Activated CD4-positive, alpha-beta memory T cell treated with anti-CD3 and anti-CD28 coated beads, Interleukin-2, amount 10 ng/mL, durations not matched to agents 7 days and 5 days (primary cell): Measurements from ENCODE around the gene FOXC2. TPM values are rescaled to one million over a fixed set of nuclear protein-coding genes. Genes with fewer than 3 reads are reported as not detected.

ENCODE experiments used
- CTCF ChIA-PET: fragments of 350-600 bp; sonication (Branson Sonifier 250); formaldehyde crosslinking; loops from one replicate; lab custom pipeline; 2021; ENCODE audit warnings: antibody characterized with exemption, inconsistent platforms; lab: Charles Lee
- POLR2A ChIA-PET: fragments of 350-600 bp; sonication (Branson Sonifier 250); formaldehyde crosslinking; loops from one replicate; lab custom pipeline; 2021; ENCODE audit warnings: antibody characterized with exemption; lab: Charles Lee
- DNase-seq: peaks from one replicate; pipeline ENCODE4 v3.0.0-alpha.2; 2020
- H3K27ac Mint-ChIP-seq: one replicate; pipeline ENCODE4 v1.8.0; 2021; ENCODE audit warnings: mild to moderate bottlenecking, mixed read lengths
- H3K27me3 Mint-ChIP-seq: one replicate; pipeline ENCODE4 v1.8.0; 2021; ENCODE audit warnings: mixed read lengths
- H3K36me3 Mint-ChIP-seq: one replicate; pipeline ENCODE4 v1.8.0; 2021; ENCODE audit warnings: low read depth, mixed read lengths
- H3K4me1 Mint-ChIP-seq: one replicate; pipeline ENCODE4 v1.8.0; 2021; ENCODE audit warnings: mixed read lengths
- H3K4me3 Mint-ChIP-seq: one replicate; pipeline ENCODE4 v1.8.0; 2021; ENCODE audit warnings: mild to moderate bottlenecking, mixed read lengths
- H3K9me3 Mint-ChIP-seq: one replicate; pipeline ENCODE4 v1.8.0; 2021; ENCODE audit warnings: mixed read lengths
- total RNA-seq, 2 experiments: library from RNA; stranded (reverse); gene quantifications; one replicate each; pipeline ENCODE4 v1.2.3, GENCODE V29; 2021

Gene FOXC2
- total RNA-seq: not detected

DNA sequence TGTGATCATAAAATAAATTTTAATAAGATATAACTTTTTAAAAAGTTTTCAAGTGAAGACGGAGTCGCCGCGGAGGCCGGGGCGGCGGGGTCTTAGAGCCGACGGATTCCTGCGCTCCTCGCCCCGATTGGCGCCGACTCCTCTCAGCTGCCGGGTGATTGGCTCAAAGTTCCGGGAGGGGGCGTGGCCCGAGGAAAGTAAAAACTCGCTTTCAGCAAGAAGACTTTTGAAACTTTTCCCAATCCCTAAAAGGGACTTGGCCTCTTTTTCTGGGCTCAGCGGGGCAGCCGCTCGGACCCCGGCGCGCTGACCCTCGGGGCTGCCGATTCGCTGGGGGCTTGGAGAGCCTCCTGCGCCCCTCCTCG, at the start of gene FOXC2:
FOXC2 (plus strand) TSS at position 229 of the 365 bp plus-strand sequence. CDS start 507 bp downstream, outside the sequence.
- H3K9me3 Mint-ChIP-seq: no peaks in the 10 kb centered on the region
- CTCF ChIA-PET: interaction anchor here (0.9 kb wide), 1 partner anchor 9 kb away, joined by 4 read pairs; no protein-coding TSS in a partner anchor
- peaks cover 66% of the 10 kb centered on the region for H3K27me3 Mint-ChIP-seq
- peak; percentile 35 for DNase-seq
- no peak within 1 kb of the TSS for H3K27ac Mint-ChIP-seq
- no peaks in the 10 kb centered on the region for H3K36me3 Mint-ChIP-seq
- H3K4me1 Mint-ChIP-seq: peaks cover 8% of the 10 kb centered on the region
- H3K4me3 Mint-ChIP-seq: no peak within 1 kb of the TSS
- POLR2A ChIA-PET: no interaction called here

DNA sequence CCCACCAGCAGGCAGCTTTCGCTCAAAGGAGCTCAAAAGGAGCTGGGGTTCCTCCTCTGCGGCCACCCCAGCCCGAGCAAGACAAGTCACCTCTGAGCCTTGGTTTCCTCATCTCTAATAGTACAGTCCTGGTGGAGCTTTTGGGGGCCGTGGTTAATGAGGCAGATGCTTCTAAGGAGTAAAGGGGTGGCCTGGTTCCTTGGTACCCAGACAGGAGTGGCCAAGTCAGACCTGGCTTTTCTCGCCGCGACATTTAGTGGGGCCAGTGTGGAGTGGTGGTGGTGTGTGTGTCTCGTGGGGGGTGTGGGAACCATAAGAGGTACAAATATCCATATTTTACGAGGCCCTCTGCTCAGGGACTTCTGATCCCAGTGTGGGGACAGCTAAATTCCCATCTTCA, 49.6 kb upstream of the FOXC2 start:
- H3K27me3 Mint-ChIP-seq: peaks cover 64% of the 10 kb centered on the region
- H3K36me3 Mint-ChIP-seq: no peaks in the 10 kb centered on the region
- CTCF ChIA-PET: interaction anchor here (1.6 to 1.8 kb wide), 2 partner anchors 444 to 696 kb away, joined by 5 to 8 read pairs; no protein-coding TSS in a partner anchor
- H3K4me3 Mint-ChIP-seq: no peak overlapping the region
- no peak overlapping the region for H3K27ac Mint-ChIP-seq
- POLR2A ChIA-PET: no interaction called here
- H3K4me1 Mint-ChIP-seq: peaks cover 5% of the 10 kb centered on the region
- DNase-seq: no peak
- H3K9me3 Mint-ChIP-seq: no peaks in the 10 kb centered on the region

DNA sequence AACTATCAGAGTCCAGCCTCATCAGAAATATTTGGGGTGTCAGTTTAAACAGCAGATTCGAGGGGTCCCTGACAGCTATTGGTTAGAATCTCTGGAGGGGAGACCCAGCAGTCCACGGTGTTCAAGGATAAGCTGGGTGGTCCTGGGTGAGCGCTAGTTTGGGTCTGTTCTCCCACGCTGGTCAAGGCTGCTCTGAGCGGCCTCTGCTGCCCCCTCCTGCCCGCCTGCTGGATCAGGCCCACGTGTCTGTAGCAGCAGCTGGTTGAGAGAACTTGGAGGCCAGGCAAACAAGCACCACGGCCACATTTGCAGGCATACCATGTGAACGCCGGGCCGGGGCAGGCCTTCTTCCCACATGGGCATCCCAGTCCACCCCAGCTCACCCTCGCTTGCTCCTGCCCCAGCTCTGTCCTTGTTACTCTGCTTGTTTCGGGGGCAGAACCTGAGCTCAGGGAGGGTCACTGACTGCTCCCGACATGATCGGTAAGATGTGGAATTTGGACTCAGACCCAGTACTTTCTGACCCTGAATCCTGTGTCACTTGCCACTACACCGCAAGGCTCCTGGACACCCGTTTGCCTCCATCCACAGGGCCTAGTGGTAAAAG, 48.9 kb upstream of the FOXC2 start:
- peak; percentile 21 for DNase-seq
- Mint-ChIP-seq H3K4me1 (peaks cover 5% of the 10 kb centered on the region), H3K4me3 (no peak overlapping the region), H3K27ac (no peak overlapping the region), H3K36me3 (no peaks in the 10 kb centered on the region), H3K27me3 (peaks cover 60% of the 10 kb centered on the region), H3K9me3 (no peaks in the 10 kb centered on the region)
- CTCF ChIA-PET: interaction anchor here (1.0 to 1.8 kb wide), 3 partner anchors 177 to 696 kb away, joined by 4 to 8 read pairs (median 5); no protein-coding TSS in a partner anchor
- POLR2A ChIA-PET: no interaction called here

DNA sequence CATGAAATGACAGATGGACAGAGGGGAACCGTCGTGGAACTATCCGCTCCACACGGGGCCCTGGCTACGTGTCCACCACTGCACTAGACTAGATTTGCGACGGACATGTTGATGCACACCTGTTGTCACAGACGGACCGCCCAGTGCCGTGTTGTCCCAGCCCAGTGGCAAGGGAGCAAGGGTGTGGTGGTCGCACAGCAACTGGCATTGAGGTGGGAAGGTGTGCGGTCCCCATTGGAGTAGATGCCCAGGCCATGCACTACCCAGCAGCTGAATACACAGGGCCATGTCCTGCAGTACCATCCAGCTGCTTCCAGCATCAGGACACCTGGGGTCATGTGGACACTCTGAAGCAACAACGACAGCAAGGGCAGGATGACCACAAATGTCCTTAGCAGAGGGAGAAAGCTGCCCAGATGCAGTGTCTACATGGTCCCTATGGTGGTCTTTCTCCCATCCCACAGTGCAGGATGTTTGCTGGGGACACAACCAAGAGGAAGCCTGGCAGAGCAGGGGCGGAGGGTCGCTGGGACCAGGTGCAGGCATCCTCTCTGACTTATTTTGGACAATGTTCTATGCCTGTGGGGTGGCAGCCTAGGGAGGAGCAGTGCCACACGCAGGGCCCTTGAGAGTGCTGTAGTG, 47.5 kb upstream of the FOXC2 start:
- peaks cover 48% of the 10 kb centered on the region for H3K27me3 Mint-ChIP-seq
- no peak overlapping the region for H3K4me3 Mint-ChIP-seq
- CTCF ChIA-PET: interaction anchor here (1.6 to 1.7 kb wide), 2 partner anchors 46 to 698 kb away, joined by 3 to 5 read pairs; no protein-coding TSS in a partner anchor
- H3K27ac Mint-ChIP-seq: no peak overlapping the region
- no peaks in the 10 kb centered on the region for H3K9me3 Mint-ChIP-seq
- no peak for DNase-seq
- peaks cover 2% of the 10 kb centered on the region for H3K4me1 Mint-ChIP-seq
- no peaks in the 10 kb centered on the region for H3K36me3 Mint-ChIP-seq
- POLR2A ChIA-PET: no interaction called here

DNA sequence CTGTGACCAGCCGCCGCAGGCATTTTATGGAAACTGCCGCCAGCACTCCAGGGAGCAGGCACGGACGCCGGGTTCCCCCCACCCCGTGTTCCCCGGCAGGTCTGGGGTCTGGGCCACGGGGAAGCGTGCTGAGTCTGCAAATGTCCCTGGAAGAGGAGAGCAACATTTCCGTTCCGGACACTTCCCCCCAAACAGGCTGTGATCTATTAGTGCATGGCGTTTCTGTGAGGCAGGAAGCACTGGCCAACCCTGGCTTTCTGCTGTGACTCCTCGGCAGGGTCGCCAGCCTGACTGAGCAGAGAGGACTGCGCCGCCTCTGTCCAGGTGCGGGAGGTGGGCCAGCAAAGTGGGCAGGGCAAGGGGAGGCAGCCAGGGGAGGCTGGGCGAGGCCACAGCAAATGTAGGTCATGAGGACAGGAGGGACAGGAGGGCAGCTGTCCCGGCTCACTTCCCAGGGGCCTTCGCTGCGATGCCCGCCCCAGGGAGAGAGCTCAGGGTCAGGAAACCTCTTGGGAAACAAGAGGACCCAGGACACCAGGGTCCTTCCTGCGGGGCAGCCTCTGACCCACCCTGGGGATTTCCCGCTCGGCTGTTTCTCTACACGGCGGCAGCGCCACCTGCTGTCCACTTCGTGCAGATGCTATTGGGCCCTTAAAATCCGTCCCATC, 46.8 kb upstream of the FOXC2 start:
- H3K36me3 Mint-ChIP-seq: no peaks in the 10 kb centered on the region
- H3K4me1 Mint-ChIP-seq: peaks cover 2% of the 10 kb centered on the region
- POLR2A ChIA-PET: no interaction called here
- DNase-seq: peak; percentile 53
- CTCF ChIA-PET: interaction anchor here (1.0 to 1.7 kb wide), 3 partner anchors 8 to 176 kb away, joined by 3 to 4 read pairs (median 3); no protein-coding TSS in a partner anchor
- no peak overlapping the region for H3K4me3 Mint-ChIP-seq
- H3K9me3 Mint-ChIP-seq: no peaks in the 10 kb centered on the region
- H3K27me3 Mint-ChIP-seq: peaks cover 41% of the 10 kb centered on the region
- H3K27ac Mint-ChIP-seq: no peak overlapping the region

DNA sequence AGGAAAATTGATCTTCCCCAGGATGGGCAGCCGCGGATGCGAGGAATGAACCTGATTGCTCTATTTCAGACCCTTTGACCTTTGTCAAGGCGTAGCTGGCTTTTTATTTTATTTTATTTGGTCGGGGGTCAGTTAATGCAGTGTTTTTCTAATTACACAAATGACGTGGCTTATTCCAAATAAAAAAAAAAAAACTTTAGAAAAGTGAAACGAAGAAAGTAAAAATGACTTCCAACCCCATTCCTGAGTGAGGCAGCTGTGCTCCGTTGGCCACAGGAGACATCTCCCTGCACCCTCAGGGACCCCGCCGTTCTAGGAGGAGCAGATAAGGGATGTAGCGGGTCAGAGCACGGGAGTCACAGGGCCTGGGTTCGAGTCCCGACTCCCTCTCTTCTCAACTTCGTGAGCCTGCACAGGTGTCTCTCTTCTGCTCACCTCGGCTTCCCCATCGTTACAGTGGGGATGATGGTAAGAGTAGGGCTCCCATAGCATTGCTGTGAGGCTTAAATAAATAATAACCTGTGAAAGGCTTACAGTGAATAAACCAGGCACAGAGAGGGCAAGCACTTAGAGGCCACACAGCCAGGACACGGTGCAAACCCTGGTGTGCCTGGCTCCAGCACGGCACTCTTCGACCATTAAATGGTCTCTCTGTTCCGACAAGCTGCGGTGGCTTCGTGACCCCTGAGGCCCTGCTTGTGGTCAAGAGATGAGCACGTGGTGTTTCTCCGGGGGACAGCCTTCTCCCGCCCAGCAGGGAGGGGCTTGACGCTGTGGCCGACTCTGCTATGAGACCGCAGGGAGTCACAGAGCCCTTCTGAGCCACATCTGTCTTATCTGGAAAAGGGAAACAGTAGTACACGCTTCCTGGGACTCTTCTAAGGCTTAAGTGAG, 46.1 kb upstream of the FOXC2 start:
- no peak overlapping the region for H3K4me3 Mint-ChIP-seq
- ChIA-PET POLR2A (interaction anchor here (0.6 kb wide), 1 partner anchor 13 kb away, joined by 3 read pairs; no protein-coding TSS in a partner anchor), CTCF (interaction anchor here (0.6 to 1.7 kb wide), 4 partner anchors 9 to 437 kb away, joined by 3 to 4 read pairs (median 3); no protein-coding TSS in a partner anchor)
- H3K27me3 Mint-ChIP-seq: peaks cover 36% of the 10 kb centered on the region
- H3K36me3 Mint-ChIP-seq: no peaks in the 10 kb centered on the region
- no peaks in the 10 kb centered on the region for H3K9me3 Mint-ChIP-seq
- DNase-seq: no peak
- peaks cover 2% of the 10 kb centered on the region for H3K4me1 Mint-ChIP-seq
- no peak overlapping the region for H3K27ac Mint-ChIP-seq

DNA sequence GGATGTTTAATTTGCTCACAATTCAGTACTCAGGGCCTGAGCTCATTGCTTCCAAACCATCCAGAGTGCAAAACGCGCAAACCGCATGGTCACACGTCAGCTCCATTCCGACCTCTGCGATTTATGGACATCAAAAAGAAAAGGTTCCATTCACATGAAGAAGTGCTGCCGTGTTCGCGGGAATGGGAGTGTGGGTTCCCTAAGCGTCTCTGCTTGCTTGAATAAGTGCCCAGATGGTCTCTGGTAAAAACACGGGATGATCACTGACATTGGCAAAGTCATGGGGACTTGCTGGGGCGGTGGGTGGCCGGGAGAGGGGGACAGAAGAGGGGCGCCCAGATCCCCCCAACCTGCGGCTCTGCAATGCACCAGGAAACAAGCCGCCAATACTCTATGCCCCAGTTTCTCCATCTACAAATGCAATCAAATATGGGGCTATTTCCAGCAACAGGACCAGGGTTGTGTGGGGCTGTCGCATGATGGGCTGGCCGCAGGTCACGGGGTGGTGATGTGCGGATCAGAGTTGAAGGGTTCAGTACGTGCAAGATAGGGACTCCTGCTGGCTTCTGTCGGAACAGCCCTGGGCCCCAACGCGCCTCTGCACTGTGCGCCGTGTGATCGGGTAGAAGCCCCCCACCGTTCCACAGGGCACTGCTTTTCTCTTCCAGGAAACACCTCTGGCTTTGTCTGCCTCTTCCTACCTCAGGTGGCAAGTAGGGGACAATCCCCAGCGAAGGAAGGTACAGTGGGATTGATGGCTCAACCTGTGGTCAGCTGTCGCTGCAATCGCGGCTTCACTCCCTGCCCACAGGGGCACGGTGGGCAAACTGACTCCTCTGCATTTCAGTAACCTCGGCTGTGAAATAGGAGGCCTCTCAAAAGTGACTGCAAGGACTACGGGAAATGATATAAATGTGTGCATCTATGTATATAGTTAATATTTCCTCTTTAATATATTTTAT, 45.1 kb upstream of the FOXC2 start:
- ChIA-PET POLR2A (interaction anchor here (0.6 kb wide), 1 partner anchor 12 kb away, joined by 3 read pairs; no protein-coding TSS in a partner anchor), CTCF (interaction anchor here (1.4 to 1.7 kb wide), 2 partner anchors 10 to 43 kb away, joined by 3 read pairs; no protein-coding TSS in a partner anchor)
- Mint-ChIP-seq H3K36me3 (no peaks in the 10 kb centered on the region), H3K4me3 (no peak overlapping the region), H3K27ac (no peak overlapping the region), H3K27me3 (peaks cover 27% of the 10 kb centered on the region), H3K4me1 (peaks cover 2% of the 10 kb centered on the region), H3K9me3 (no peaks in the 10 kb centered on the region)
- no peak for DNase-seq

DNA sequence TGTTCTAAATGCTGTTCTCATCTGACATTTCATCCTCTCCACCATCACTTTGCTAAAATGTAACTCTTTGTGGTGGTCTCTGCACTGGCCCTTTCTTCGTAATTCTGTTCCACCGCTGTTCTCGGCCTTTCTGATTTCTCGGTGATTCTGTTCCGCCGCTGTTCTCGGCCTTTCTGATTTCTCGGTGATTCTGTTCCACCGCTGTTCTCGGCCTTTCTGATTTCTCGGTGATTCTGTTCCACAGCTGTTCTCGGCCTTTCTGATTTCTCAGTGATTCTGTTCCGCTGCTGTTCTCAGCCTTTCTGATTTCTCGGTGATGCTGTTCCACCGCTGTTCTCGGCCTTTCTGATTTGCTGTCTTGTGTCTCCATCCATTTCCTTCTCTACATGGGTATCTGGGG, 44.0 kb upstream of the FOXC2 start:
- CTCF ChIA-PET: no interaction called here

DNA sequence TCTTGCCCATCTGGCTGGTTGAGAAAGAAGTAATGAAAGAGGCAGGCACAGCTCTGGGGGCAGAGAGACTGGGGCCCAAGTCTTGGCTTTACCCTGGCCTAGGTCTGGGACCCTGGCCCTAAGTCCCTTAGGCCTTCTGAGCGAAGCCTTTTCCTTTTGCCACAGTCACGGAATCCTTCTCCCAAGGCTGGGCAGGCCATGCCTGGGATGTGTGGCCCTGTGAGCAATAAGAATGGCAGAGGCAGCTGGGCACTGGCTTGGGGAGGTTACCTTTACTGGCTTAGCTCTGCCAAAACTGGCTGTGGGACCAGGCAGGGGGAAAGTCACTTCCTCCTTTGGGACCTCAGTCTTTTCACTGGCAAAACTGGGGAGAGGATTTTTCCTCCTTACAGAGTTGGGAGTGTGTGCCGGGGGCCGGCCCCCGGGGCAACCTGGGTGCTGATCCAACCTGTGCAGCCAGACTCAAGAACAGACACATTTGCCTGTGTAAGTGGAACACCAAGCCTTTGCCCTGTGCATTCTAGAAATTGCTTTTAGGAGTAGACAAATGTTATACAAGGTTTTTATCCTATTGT, 43.4 kb upstream of the FOXC2 start:
- Mint-ChIP-seq H3K27me3 (peaks cover 12% of the 10 kb centered on the region), H3K27ac (no peak overlapping the region), H3K9me3 (no peaks in the 10 kb centered on the region)

More for the DNA sequence above, 44.0 kb upstream of the FOXC2 start:
- peaks cover 2% of the 10 kb centered on the region for H3K4me1 Mint-ChIP-seq
- H3K4me3 Mint-ChIP-seq: no peak overlapping the region
- H3K9me3 Mint-ChIP-seq: no peaks in the 10 kb centered on the region
- H3K27ac Mint-ChIP-seq: no peak overlapping the region
- H3K27me3 Mint-ChIP-seq: peaks cover 18% of the 10 kb centered on the region
- POLR2A ChIA-PET: no interaction called here
- H3K36me3 Mint-ChIP-seq: no peaks in the 10 kb centered on the region
- no peak for DNase-seq

DNA sequence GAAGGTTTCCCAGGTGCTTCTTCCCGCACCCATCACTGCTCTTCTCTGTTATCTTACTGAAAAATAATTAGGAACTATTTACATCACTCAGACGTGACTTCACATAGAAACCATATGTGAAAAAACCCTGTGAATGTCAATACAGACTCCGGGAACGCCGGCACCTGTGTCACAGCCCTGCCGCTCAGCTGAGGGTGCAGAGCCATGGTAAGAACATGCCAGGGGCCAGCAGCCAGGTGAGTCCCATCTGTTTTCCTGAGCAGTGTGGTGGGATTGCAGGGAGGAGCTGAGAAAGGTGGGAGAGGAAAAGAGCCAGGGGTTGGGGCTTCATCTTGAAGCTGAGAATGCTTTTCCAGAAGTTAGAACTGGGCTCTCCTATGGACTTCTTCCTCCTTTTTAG, 42.6 kb upstream of the FOXC2 start:
- Mint-ChIP-seq H3K36me3 (no peaks in the 10 kb centered on the region), H3K27me3 (peaks cover 4% of the 10 kb centered on the region), H3K27ac (no peak overlapping the region), H3K4me3 (no peak overlapping the region), H3K4me1 (peaks cover 2% of the 10 kb centered on the region), H3K9me3 (no peaks in the 10 kb centered on the region)
- ChIA-PET POLR2A (no interaction called here), CTCF (no interaction called here)
- no peak for DNase-seq

More for the DNA sequence above, 43.4 kb upstream of the FOXC2 start:
- POLR2A ChIA-PET: no interaction called here
- peaks cover 2% of the 10 kb centered on the region for H3K4me1 Mint-ChIP-seq
- no peak overlapping the region for H3K4me3 Mint-ChIP-seq
- no peak for DNase-seq
- H3K36me3 Mint-ChIP-seq: no peaks in the 10 kb centered on the region
- CTCF ChIA-PET: no interaction called here

DNA sequence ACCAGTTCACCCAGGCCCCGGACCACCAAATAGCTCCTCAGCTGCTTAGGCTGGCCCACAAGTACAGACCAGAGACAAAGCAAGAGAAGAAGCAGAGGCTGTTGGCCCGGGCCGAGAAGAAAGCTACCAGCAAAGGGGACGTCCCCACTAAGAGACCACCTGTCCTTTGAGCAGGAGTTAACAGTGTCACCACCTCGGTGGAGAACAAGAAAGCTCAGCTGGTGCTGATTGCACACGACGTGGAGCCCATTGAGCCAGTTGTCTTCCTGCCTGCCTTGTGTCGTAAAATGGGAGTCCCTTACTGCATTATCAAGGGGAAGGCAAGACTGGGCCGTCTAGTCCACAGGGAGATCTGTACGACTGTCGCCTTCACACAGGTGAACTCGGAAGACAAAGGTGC, 40.9 kb upstream of the FOXC2 start:
- CTCF ChIA-PET: no interaction called here

More for the DNA sequence above, 40.9 kb upstream of the FOXC2 start:
- DNase-seq: no peak
- no peaks in the 10 kb centered on the region for H3K36me3 Mint-ChIP-seq
- H3K27ac Mint-ChIP-seq: no peak overlapping the region
- POLR2A ChIA-PET: no interaction called here
- H3K27me3 Mint-ChIP-seq: no peaks in the 10 kb centered on the region
- no peaks in the 10 kb centered on the region for H3K9me3 Mint-ChIP-seq
- H3K4me1 Mint-ChIP-seq: no peaks in the 10 kb centered on the region
- H3K4me3 Mint-ChIP-seq: no peak overlapping the region
